ENCODE data around the gene CLSTN2.

The CLSTN2 gene

DNA sequence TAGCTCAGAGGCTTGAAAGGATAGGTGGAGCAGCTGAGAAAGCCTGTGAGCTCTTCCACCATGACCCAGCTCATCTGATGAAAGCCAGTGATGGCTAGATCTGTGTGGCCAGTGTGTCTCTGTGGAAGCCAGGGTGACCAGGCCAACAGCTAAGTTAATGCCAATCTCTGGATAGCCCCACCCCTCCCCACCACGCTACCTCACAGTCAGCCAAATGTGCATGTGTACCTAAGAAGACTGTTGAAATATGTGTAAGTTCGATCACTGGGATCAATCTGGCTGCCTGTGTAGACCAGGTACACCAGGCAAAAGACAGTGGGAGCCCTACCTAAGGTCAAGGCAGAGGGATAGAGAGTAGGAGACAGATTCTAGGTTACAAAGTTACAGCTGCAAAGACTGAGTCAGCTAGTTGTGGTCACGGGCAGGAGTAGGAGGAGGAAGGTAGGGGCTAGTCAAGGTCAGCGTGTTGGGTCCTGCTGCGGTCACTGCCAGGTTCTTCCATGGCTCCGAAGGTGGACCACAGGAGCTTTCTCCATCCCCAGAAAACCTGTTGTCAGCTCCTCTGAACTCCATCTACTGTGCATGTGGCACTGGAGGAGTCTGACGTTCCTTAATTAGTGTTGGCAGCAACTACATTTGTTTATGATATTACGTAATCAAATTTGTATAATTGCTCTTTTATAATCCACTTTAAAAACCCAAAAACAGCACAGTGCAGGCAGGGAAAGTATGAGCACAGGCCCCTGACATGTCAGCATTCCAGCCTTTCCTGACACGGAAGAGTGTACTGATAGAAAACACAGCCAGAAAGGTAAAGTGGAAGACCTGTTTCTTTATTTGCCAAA is 318.0 kb downstream of the CLSTN2 start:
- ChIA-PET POLR2A (no interaction called here), CTCF (no interaction called here)
- DNase-seq (ENCODE audit: extremely low spot score) = no peak
- TF ChIP-seq FOXM1 (IDR thresholded peaks at IDR 0.05; ENCODE audit: borderline replicate concordance) = no peak
- no peak for TF ChIP-seq ELF4 (IDR thresholded peaks at IDR 0.05)
- no peak for TF ChIP-seq L3MBTL2 (conservative IDR thresholded peaks at IDR 0.05)
- TF ChIP-seq SP1 (IDR thresholded peaks at IDR 0.05) = no peak
- TF ChIP-seq FOXK2 (IDR thresholded peaks at IDR 0.05) = no peak
- TF ChIP-seq HDGF (IDR thresholded peaks at IDR 0.05; ENCODE audit: borderline replicate concordance) = no peak
- TF ChIP-seq, protein P1, sequence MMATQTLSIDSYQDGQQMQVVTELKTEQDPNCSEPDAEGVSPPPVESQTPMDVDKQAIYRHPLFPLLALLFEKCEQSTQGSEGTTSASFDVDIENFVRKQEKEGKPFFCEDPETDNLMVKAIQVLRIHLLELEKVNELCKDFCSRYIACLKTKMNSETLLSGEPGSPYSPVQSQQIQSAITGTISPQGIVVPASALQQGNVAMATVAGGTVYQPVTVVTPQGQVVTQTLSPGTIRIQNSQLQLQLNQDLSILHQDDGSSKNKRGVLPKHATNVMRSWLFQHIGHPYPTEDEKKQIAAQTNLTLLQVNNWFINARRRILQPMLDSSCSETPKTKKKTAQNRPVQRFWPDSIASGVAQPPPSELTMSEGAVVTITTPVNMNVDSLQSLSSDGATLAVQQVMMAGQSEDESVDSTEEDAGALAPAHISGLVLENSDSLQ (IDR thresholded peaks at IDR 0.05) = no peak
- TF ChIP-seq ARNT (IDR thresholded peaks at IDR 0.05) = no peak
- no peak for TF ChIP-seq FOXA1 (IDR thresholded peaks at IDR 0.05)

GRCh38 chr3:140258222-140258724 is 323.3 kb downstream of the CLSTN2 start:
- ChIA-PET POLR2A (no interaction called here), CTCF (no interaction called here)
- no peak for DNase-seq (ENCODE audit: extremely low spot score)
- TF ChIP-seq HDGF (IDR thresholded peaks at IDR 0.05; ENCODE audit: borderline replicate concordance) (no peak), CTBP1 (IDR thresholded peaks at IDR 0.05; ENCODE audit: borderline replicate concordance) (no peak), LEF1 (IDR thresholded peaks at IDR 0.05; ENCODE audit: borderline replicate concordance) (no peak), L3MBTL2 (conservative IDR thresholded peaks at IDR 0.05) (no peak), SUZ12 (IDR thresholded peaks at IDR 0.05) (no peak), NFRKB (IDR thresholded peaks at IDR 0.05) (no peak), FOXK2 (IDR thresholded peaks at IDR 0.05) (no peak), ELF4 (IDR thresholded peaks at IDR 0.05) (no peak)

DNA sequence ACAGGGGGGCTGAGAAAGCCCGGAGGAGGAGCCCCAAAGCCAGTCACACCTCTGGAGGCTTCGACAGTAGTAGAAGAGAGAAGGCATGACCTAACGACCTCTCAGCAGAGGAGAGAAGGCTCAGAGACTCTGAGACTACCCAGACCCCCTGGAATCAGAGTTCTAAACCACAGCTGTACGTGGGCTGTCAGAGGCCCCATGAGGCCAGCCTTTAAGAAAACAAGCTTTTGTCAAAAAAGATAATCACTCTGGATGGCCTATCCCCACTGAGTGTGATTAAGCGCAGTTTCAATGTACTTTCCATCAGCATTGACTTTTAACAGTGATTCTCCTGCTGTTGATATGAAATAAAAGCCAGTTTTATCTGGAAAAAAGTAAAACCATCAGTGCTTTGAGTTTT is 330.3 kb downstream of the CLSTN2 start:
- ChIA-PET POLR2A (no interaction called here), CTCF (no interaction called here)
- no peak for DNase-seq (ENCODE audit: extremely low spot score)
- TF ChIP-seq CTBP1 (IDR thresholded peaks at IDR 0.05; ENCODE audit: borderline replicate concordance) (no peak), BHLHE40 (IDR thresholded peaks at IDR 0.05; ENCODE audit: borderline replicate concordance) (no peak), SP1 (IDR thresholded peaks at IDR 0.05) (no peak), LEF1 (IDR thresholded peaks at IDR 0.05; ENCODE audit: borderline replicate concordance) (no peak), SUZ12 (IDR thresholded peaks at IDR 0.05) (no peak)

GRCh38 chr3:140268103-140268502 is 333.1 kb downstream of the CLSTN2 start:
- no peak for TF ChIP-seq FOXA1 (IDR thresholded peaks at IDR 0.05)
- TF ChIP-seq SUZ12 (IDR thresholded peaks at IDR 0.05) = no peak
- TF ChIP-seq LEF1 (IDR thresholded peaks at IDR 0.05; ENCODE audit: borderline replicate concordance) = no peak
- no peak for TF ChIP-seq L3MBTL2 (conservative IDR thresholded peaks at IDR 0.05)
- TF ChIP-seq ZNF384 (IDR thresholded peaks at IDR 0.05) = no peak
- no peak for TF ChIP-seq ARNT (IDR thresholded peaks at IDR 0.05)
- no peak for TF ChIP-seq CTBP1 (IDR thresholded peaks at IDR 0.05; ENCODE audit: borderline replicate concordance)
- TF ChIP-seq ELF4 (IDR thresholded peaks at IDR 0.05) = no peak
- TF ChIP-seq TARDBP (IDR thresholded peaks at IDR 0.05) = no peak
- no peak for TF ChIP-seq SP1 (IDR thresholded peaks at IDR 0.05)
- TF ChIP-seq HDGF (IDR thresholded peaks at IDR 0.05; ENCODE audit: borderline replicate concordance) = no peak
- TF ChIP-seq FOXK2 (IDR thresholded peaks at IDR 0.05) = no peak
- TF ChIP-seq FOXM1 (IDR thresholded peaks at IDR 0.05; ENCODE audit: borderline replicate concordance) = no peak
- no peak for TF ChIP-seq NFRKB (IDR thresholded peaks at IDR 0.05)
- TF ChIP-seq, protein P1 (IDR thresholded peaks at IDR 0.05) = no peak
- no peak for TF ChIP-seq BHLHE40 (IDR thresholded peaks at IDR 0.05; ENCODE audit: borderline replicate concordance)
- DNase-seq (ENCODE audit: extremely low spot score) = no peak
- POLR2A ChIA-PET = no interaction called here
- CTCF ChIA-PET = no interaction called here

DNA sequence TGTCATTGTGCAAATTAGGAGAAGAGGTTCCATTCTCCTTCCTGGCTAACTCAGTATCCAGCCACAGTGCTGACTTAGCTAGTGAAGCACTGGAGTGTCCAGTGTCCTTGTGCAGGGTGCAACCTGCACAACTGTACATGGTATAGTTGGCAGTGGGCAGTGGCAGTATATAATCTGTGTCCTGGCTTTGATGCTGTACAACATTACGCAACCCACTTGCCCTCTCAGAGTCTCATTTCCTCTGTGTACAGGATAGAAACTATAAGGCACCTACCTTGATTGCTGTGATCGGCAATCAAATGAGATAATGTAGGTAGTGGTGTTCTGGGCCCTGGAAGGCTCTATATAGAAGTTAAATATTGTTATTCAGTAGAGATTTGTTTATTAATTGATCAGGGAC is 333.6 kb downstream of the CLSTN2 start:
- CTCF ChIA-PET = interaction anchor here (0.7 kb wide), 1 partner anchor 23 kb away, joined by 3 read pairs; no protein-coding TSS in a partner anchor
- TF ChIP-seq TARDBP (IDR thresholded peaks at IDR 0.05) (no peak), L3MBTL2 (conservative IDR thresholded peaks at IDR 0.05) (no peak), ELF4 (IDR thresholded peaks at IDR 0.05) (no peak)
- POLR2A ChIA-PET = no interaction called here

GRCh38 chr3:140270329-140270728 is 335.3 kb downstream of the CLSTN2 start:
- no peak for TF ChIP-seq ZNF384 (IDR thresholded peaks at IDR 0.05)
- TF ChIP-seq SUZ12 (IDR thresholded peaks at IDR 0.05) = no peak
- TF ChIP-seq ELF4 (IDR thresholded peaks at IDR 0.05) = no peak
- no peak for TF ChIP-seq NFRKB (IDR thresholded peaks at IDR 0.05)
- TF ChIP-seq FOXA1 (IDR thresholded peaks at IDR 0.05) = no peak
- TF ChIP-seq LEF1 (IDR thresholded peaks at IDR 0.05; ENCODE audit: borderline replicate concordance) = no peak
- no peak for TF ChIP-seq TARDBP (IDR thresholded peaks at IDR 0.05)
- TF ChIP-seq HDGF (IDR thresholded peaks at IDR 0.05; ENCODE audit: borderline replicate concordance) = no peak
- TF ChIP-seq ARNT (IDR thresholded peaks at IDR 0.05) = no peak
- no peak for TF ChIP-seq FOXM1 (IDR thresholded peaks at IDR 0.05; ENCODE audit: borderline replicate concordance)
- TF ChIP-seq CTBP1 (IDR thresholded peaks at IDR 0.05; ENCODE audit: borderline replicate concordance) = no peak
- POLR2A ChIA-PET = no interaction called here
- no peak for DNase-seq (ENCODE audit: extremely low spot score)
- CTCF ChIA-PET = no interaction called here

More for the DNA sequence above, 333.6 kb downstream of the CLSTN2 start:
- DNase-seq (ENCODE audit: extremely low spot score) = no peak

Measured in HEK293T (cell line).